Measurements from ENCODE around the gene CITED2. TPM values are rescaled to one million over a fixed set of nuclear protein-coding genes. Genes with fewer than 3 reads are reported as not detected.
A peak's percentile ranks its signal among the peaks of the same experiment; 100 is the strongest.
"Not testable (repeated sequence)": the region's sequence is repeated elsewhere in the genome, so short reads cannot be mapped to it uniquely, and the experiment has no call there.

Gene CITED2
- 236 TPM for total RNA-seq

GRCh38 chr6:139374357-139375225, at the start of gene CITED2:
CITED2 (minus strand) TSS chr6:139374648; CDS start chr6:139373944, 704 bp downstream.
- peak; percentile 93 to 98 (median 94) for DNase-seq (ENCODE audit: low read depth in 2 of 3, low spot score in 2 of 3)

GRCh38 chr6:139423037-139423703, 48.7 kb upstream of the CITED2 start:
- no peak for DNase-seq (ENCODE audit: low read depth in 2 of 3, low spot score in 2 of 3)

- DNase-seq (ENCODE audit: low read depth in 2 of 3, low spot score in 2 of 3): peak in 1 of 3 donors; percentile 45
Measured at GRCh38 chr6:139422105-139423036, 47.9 kb upstream of the CITED2 start.

- DNase-seq (ENCODE audit: low read depth in 2 of 3, low spot score in 2 of 3): no peak
Measured at GRCh38 chr6:139418481-139419132, 44.2 kb upstream of the CITED2 start.

GRCh38 chr6:139416146-139416545, 41.7 kb upstream of the CITED2 start:
- no peak for DNase-seq (ENCODE audit: low read depth in 2 of 3, low spot score in 2 of 3)

- DNase-seq (ENCODE audit: low read depth in 2 of 3, low spot score in 2 of 3): no peak
Measured at GRCh38 chr6:139415365-139415764, 40.9 kb upstream of the CITED2 start.

- not testable (repeated sequence) for DNase-seq (ENCODE audit: low read depth in 2 of 3, low spot score in 2 of 3)
Measured at GRCh38 chr6:139412103-139412502, 37.7 kb upstream of the CITED2 start.

- DNase-seq (ENCODE audit: low read depth in 2 of 3, low spot score in 2 of 3): no peak
Measured at GRCh38 chr6:139409026-139409425, 34.6 kb upstream of the CITED2 start.

- DNase-seq (ENCODE audit: low read depth in 2 of 3, low spot score in 2 of 3): no peak
Measured at GRCh38 chr6:139407718-139408222, 33.3 kb upstream of the CITED2 start.

- no peak for DNase-seq (ENCODE audit: low read depth in 2 of 3, low spot score in 2 of 3)
Measured at GRCh38 chr6:139406577-139407343, 32.3 kb upstream of the CITED2 start.

- DNase-seq (ENCODE audit: low read depth in 2 of 3, low spot score in 2 of 3): no peak
Measured at GRCh38 chr6:139402876-139403386, 28.5 kb upstream of the CITED2 start.

GRCh38 chr6:139398658-139399057, 24.2 kb upstream of the CITED2 start:
- DNase-seq (ENCODE audit: low read depth in 2 of 3, low spot score in 2 of 3): no peak

GRCh38 chr6:139395891-139396301, 21.4 kb upstream of the CITED2 start:
- peak in 1 of 3 donors; percentile 45 for DNase-seq (ENCODE audit: low read depth in 2 of 3, low spot score in 2 of 3)

- no peak for DNase-seq (ENCODE audit: low read depth in 2 of 3, low spot score in 2 of 3)
Measured at GRCh38 chr6:139395371-139395770, 20.9 kb upstream of the CITED2 start.

GRCh38 chr6:139394027-139394649, 19.7 kb upstream of the CITED2 start:
- DNase-seq (ENCODE audit: low read depth in 2 of 3, low spot score in 2 of 3): no peak

GRCh38 chr6:139392794-139393193, 18.3 kb upstream of the CITED2 start:
- DNase-seq (ENCODE audit: low read depth in 2 of 3, low spot score in 2 of 3): no peak

- no peak for DNase-seq (ENCODE audit: low read depth in 2 of 3, low spot score in 2 of 3)
Measured at GRCh38 chr6:139391709-139392108, 17.3 kb upstream of the CITED2 start.

GRCh38 chr6:139390447-139390846, 16.0 kb upstream of the CITED2 start:
- no peak for DNase-seq (ENCODE audit: low read depth in 2 of 3, low spot score in 2 of 3)

- no peak for DNase-seq (ENCODE audit: low read depth in 2 of 3, low spot score in 2 of 3)
Measured at GRCh38 chr6:139388384-139388783, 13.9 kb upstream of the CITED2 start.

All from hematopoietic multipotent progenitor cell (in vitro differentiated cells).